SW 1271 (cell line): ENCODE measurements around the gene SERPINA10.
"Not testable (repeated sequence)": the region's sequence is repeated elsewhere in the genome, so short reads cannot be mapped to it uniquely, and the experiment has no call there.

Source experiments
- DNase-seq, 2 experiments: peaks; one replicate each; lab custom pipeline; 2025; lab: John Stamatoyannopoulos, UW

SERPINA10 gene

GRCh38 chr14:94282991-94283723 is 9.9 kb downstream of the SERPINA10 start:
- no peak for DNase-seq

DNA sequence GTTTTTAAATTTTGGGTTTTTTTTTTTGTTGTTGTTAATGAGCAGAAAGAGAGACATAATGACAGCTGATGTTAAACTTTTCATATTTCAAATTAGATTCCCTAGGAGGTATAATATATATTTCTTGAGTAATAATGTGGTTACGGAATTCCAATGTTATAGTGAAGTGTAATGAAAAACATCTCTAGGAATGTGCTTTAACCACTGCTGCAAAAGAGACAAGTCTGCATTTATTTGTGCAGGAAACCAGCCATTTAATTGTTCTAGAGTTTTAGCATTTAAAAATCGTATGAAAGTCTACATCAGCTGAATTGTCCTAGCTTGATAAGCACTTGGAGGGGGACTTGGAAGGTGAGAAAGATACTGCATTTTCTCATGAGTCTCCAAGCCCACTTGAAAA is 14.3 kb downstream of the SERPINA10 start:
- DNase-seq, result no peak

GRCh38 chr14:94276898-94277561 is 16.0 kb downstream of the SERPINA10 start:
- not testable (repeated sequence) for DNase-seq

DNA sequence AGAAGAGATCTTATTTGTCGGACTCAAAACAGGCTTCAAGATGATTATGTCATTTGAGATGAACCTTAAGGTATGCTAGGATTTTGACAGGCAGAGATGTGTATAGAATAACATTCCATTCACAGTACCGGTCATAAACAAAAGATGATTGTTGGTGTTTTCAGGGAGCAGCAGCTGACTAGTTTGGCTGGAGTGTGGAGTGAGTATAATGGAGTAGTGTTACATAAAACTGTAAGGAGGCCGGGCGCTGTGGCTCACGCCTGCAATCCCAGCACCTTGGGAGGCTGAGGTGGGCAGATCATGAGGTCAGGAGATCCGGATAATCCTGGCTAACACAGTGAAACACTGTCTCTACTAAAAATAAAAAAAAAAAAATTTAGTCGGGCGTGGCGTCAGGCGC is 23.9 kb downstream of the SERPINA10 start:
- no peak for DNase-seq

DNA sequence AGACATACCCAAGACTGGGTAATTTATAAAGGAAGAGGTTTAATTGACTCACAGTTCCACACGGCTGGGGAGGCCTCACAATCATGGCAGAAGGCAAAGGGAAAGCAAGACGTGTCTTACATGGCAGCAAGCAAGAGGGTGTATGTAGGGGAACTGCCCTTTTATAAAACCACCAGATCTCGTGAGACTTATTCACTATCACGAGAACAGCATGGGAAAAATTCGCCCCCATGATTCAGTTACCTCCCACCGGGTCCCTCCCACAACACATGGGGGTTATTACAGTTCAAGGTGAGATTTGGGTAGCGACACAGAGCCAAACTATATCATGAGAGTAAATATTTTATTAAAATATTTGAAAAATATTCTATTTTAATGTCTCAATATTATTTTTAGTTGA is 24.5 kb downstream of the SERPINA10 start:
- DNase-seq, result not testable (repeated sequence)

DNA sequence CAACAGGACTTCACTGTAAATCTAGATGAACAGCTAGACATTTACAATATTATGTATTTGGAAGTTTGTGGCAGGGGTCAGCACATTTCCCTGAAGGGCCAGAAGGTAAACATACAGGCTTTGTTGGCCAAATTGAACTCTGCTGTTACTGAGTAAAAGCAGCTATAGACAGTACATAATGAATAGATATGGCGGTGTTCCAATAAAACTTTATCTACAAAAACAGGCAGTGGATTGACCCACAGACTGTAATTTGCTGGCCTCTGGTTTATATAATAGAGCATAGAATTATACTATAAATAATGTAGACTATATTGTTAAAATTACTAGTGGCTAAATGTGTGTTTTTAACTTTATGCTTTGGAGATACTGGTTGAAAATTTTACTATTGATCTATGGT is 25.7 kb downstream of the SERPINA10 start:
- DNase-seq, result no peak

DNA sequence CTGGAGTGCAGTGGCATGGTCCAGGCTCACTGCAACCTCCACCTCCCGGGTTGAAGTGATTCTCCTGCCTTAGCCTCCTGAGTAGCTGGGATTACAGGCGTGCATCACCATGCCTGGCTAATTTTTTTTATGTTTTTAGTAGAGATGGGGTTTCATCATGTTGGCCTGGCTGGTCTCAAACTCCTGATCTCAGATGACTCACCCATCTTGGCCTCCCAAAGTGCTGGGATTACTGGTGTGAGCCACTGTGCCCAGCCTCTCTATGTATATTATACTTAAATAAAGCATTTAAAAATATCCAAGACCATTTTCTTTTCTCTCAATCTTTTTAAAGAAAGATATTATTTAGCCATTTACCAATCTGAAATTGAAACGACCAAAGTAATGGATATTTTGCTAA is 28.9 kb downstream of the SERPINA10 start:
- not testable (repeated sequence) for DNase-seq

DNA sequence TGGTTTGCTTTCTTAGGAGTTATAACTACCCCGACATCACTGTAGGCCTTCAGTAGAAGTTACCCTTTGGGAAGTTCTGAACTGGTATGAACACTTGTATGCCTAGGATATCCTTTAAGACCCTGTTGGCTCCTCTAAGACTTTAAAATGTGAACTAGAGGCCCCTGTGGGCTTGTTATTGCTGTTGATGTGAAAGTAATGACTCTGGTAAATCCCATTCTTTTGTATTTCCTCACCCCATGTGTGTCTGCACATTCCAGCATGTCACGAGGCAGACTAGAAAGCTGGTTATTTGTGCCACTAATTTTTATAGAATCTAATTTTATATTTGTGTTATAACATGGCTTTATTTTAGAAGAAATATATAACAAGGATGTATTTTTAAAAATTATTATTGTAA is 48.9 kb downstream of the SERPINA10 start:
- DNase-seq, result no peak

- no peak for DNase-seq
Measured at GRCh38 chr14:94239406-94239805, 53.7 kb downstream of the SERPINA10 start.

- no peak for DNase-seq
Measured at GRCh38 chr14:94237983-94238382, 55.1 kb downstream of the SERPINA10 start.

DNA sequence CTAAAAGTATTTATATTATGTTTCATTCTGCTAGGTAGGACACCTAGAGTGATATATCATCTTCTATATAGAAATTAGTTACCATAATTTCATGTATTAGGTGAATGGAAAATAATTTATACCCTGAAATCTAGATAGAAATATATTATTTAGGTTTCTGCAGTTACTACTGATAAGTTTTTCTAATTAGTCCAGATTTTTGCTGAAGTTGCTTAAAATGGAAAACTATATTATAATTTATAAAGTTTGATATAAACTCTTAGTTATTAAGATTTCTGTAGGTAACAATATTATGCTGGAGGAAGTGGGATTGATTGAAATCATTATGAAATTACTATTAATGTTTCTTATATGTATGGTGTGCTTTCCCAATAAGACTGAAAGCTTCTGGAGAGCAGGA is 56.0 kb downstream of the SERPINA10 start:
- DNase-seq, result no peak
